ENCODE results near the gene GRM7. TPM values are rescaled to one million over a fixed set of nuclear protein-coding genes. Genes with fewer than 3 reads are reported as not detected.

GRM7 gene
- total RNA-seq, 1 experiment from 2014 or later, result 0.28 TPM

DNA sequence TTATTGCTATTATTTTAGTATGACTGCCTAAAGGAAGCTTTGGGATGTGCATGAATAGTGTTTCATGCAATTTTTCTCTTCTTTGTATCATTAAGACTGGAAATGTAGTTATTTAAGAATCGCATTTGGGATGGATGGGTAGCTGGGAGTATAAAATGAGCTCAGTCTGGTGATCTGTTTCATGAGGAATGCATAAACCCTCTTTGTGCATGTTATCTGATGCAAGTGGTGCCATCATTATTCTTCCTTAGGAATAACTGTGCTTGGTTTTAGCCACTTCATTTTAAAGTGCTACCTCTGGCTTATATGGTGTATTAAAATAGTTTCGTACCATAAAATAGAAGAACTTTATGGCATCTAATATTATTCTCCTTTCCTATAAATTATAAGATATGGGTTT is 535.6 kb downstream of the GRM7 start:
- H3K27me3 Mint-ChIP-seq (ENCODE audit: low read depth), result no peaks in the 10 kb centered on the region
- H3K9me3 ChIP-seq (ENCODE audit: control insufficient read depth, low read depth, low read length), result no peaks in the 10 kb centered on the region
- H4K5ac ChIP-seq (ENCODE audit: insufficient read length, low read depth, low read length), result no peak overlapping the region
- no peaks in the 10 kb centered on the region for H4K20me1 ChIP-seq (ENCODE audit: control insufficient read depth, insufficient read depth, insufficient read length)
- H3K27ac Mint-ChIP-seq, result no peak overlapping the region
- H3K18ac ChIP-seq (ENCODE audit: insufficient read length, low read depth, low read length), result no peak overlapping the region
- no peak overlapping the region for H3K4ac ChIP-seq (ENCODE audit: low read depth, low read length)
- no peaks in the 10 kb centered on the region for H3K27me3 ChIP-seq (ENCODE audit: insufficient read depth, low read length)
- H3K9ac ChIP-seq (ENCODE audit: extremely low read depth, insufficient read length, low read length), result no peak overlapping the region
- H3K79me2 ChIP-seq (ENCODE audit: insufficient read depth, low read length), result no peaks in the 10 kb centered on the region
- TF ChIP-seq, protein P1, sequence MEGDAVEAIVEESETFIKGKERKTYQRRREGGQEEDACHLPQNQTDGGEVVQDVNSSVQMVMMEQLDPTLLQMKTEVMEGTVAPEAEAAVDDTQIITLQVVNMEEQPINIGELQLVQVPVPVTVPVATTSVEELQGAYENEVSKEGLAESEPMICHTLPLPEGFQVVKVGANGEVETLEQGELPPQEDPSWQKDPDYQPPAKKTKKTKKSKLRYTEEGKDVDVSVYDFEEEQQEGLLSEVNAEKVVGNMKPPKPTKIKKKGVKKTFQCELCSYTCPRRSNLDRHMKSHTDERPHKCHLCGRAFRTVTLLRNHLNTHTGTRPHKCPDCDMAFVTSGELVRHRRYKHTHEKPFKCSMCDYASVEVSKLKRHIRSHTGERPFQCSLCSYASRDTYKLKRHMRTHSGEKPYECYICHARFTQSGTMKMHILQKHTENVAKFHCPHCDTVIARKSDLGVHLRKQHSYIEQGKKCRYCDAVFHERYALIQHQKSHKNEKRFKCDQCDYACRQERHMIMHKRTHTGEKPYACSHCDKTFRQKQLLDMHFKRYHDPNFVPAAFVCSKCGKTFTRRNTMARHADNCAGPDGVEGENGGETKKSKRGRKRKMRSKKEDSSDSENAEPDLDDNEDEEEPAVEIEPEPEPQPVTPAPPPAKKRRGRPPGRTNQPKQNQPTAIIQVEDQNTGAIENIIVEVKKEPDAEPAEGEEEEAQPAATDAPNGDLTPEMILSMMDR (conservative IDR thresholded peaks at IDR 0.05), result no peak
- H3K4me1 Mint-ChIP-seq, result peaks cover 0 to 2% of the 10 kb centered on the region in 2 experiments; a peak in 1 of 4 replicates
- H3K23ac ChIP-seq (ENCODE audit: insufficient read length, low read depth, low read length), result no peak overlapping the region
- H2BK15ac ChIP-seq (ENCODE audit: low read depth, low read length), result no peak overlapping the region
- no peak overlapping the region for H4K8ac ChIP-seq (replicated peaks; ENCODE audit: insufficient read length, low read depth, low read length)
- no peak overlapping the region for H3K56ac ChIP-seq (ENCODE audit: insufficient read length, low read depth, low read length)
- no peaks in the 10 kb centered on the region; a peak in 1 of 5 replicates for H3K9me3 Mint-ChIP-seq
- no peak for DNase-seq
- no peak overlapping the region for H2BK120ac ChIP-seq (ENCODE audit: low read depth, low read length, poor library complexity, severe bottlenecking)
- no peak overlapping the region for H3T11ph ChIP-seq (ENCODE audit: low read length)
- H3K36me3 Mint-ChIP-seq (ENCODE audit: insufficient read depth in 1 of 3, low read depth in 3 of 3), result no peaks in the 10 kb centered on the region
- H2AK5ac ChIP-seq (ENCODE audit: insufficient read length, low read length), result no peak overlapping the region
- H3K4me2 ChIP-seq (ENCODE audit: insufficient read depth, insufficient read length, low read length), result no peak overlapping the region
- H4K91ac ChIP-seq (ENCODE audit: insufficient read length, low read depth, low read length), result no peak overlapping the region
- no CpG with 5 or more reads among the region's 2 CpGs for WGBS (ENCODE audit: extremely low coverage, insufficient read length, low lambda C conversion rate)
- H3K4me1 ChIP-seq (ENCODE audit: insufficient read depth, low read length), result no peaks in the 10 kb centered on the region
- no peaks in the 10 kb centered on the region for H3K23me2 ChIP-seq (ENCODE audit: insufficient read length, low read depth, low read length, poor library complexity, severe bottlenecking)
- H3K27ac ChIP-seq (ENCODE audit: insufficient read length, low read depth, low read length), result no peak overlapping the region
- H2AFZ ChIP-seq (ENCODE audit: low read length), result no peak overlapping the region
- H2BK12ac ChIP-seq (ENCODE audit: insufficient read length, low read depth, low read length), result no peak overlapping the region
- no peaks in the 10 kb centered on the region for H3K79me1 ChIP-seq (ENCODE audit: insufficient read depth, low read depth, low read length, poor library complexity, severe bottlenecking)
- H2BK20ac ChIP-seq (ENCODE audit: low read depth, low read length, poor library complexity, severe bottlenecking), result no peak overlapping the region
- no peak overlapping the region for H2BK5ac ChIP-seq (ENCODE audit: insufficient read length, low read length)
- H3K14ac ChIP-seq (ENCODE audit: insufficient read depth, low read length), result no peak overlapping the region
- H3K4me3 Mint-ChIP-seq, result no peak overlapping the region
